HG02610 (cell line): Measurements from ENCODE around the gene COX5A.

ENCODE experiments used
- ATAC-seq: cut with Tn5 transposase; IDR thresholded peaks from one replicate; pipeline ENCODE4 v1.9.1; 2021; ENCODE audit warnings: mild to moderate bottlenecking, moderate library complexity; ENCODE audit not compliant: unreplicated experiment

The COX5A gene

GRCh38 chr15:74873036-74873755 lies 64.7 kb downstream of the COX5A start, which contains the start of gene SCAMP2:
Gene SCAMP2, minus strand, starts transcription at chr15:74873365. Its CDS starts 110 bp downstream, at chr15:74873255.
- ATAC-seq: peak; percentile 76

GRCh38 chr15:74872702-74873035 lies 65.2 kb downstream of the COX5A start:
- no peak for ATAC-seq

- ATAC-seq: peak; percentile 2
These were observed 67.2 kb downstream of the COX5A start for GRCh38 chr15:74870436-74871215.
